Type B pancreatic cell (in vitro differentiated cells): ENCODE results near the gene CERKL. TPM values are rescaled to one million over a fixed set of nuclear protein-coding genes. Genes with fewer than 3 reads are reported as not detected.

ENCODE experiments used
- total RNA-seq: library from RNA; stranded (reverse); gene quantifications from 2 replicates; pipeline ENCODE4 v1.2.1, GENCODE V29; 2021; ENCODE audit warnings: low replicate concordance

The CERKL gene
- total RNA-seq, 1 donor from 2014 or later: 2.9 TPM

Other genes with a start within 250 kb of the CERKL start
- gene ITGA4, start 199.7 kb downstream of the CERKL start, total RNA-seq: 0.90 and 9.5 TPM in 2 replicates
- 48.5 and 72.2 TPM in 2 replicates for gene NEUROD1, start 23.4 kb upstream of the CERKL start, total RNA-seq
- gene ITPRID2, start 234.6 kb upstream of the CERKL start, total RNA-seq: 109 and 137 TPM in 2 replicates